Stomach (tissue), 9 donors: ENCODE data around the gene MRPS18A. TPM values are rescaled to one million over a fixed set of nuclear protein-coding genes. Genes with fewer than 3 reads are reported as not detected.

Experiments
- DNase-seq, 2 donors: peaks; one replicate each; pipeline versions ENCODE4 v3.0.0 to v3.0.0-alpha.2; 2013 to 2019
- H3K27ac ChIP-seq, 5 donors: fragments of 200-600 bp in 4 of 5; sonication (generic) in 4 of 5; one replicate each; pipeline ENCODE4 v1.5.1; 2013 to 2019; ENCODE audit warnings: mild to moderate bottlenecking in 1 of 5, moderate library complexity in 1 of 5
- H3K27me3 ChIP-seq, 3 donors: fragments of 200-600 bp; sonication (generic); one replicate each; pipeline ENCODE4 v1.5.1; 2017 to 2019; ENCODE audit warnings: mixed run types in 1 of 3
- H3K36me3 ChIP-seq, 4 donors: fragments of 200-600 bp; sonication (generic); 1 replicate in 3 of 4; 2 replicates in 1 of 4; pipeline ENCODE4 v1.5.1; 2016 to 2019
- H3K4me1 ChIP-seq, 4 donors: fragments of 200-600 bp; sonication (generic); one replicate each; pipeline ENCODE4 v1.5.1; 2016 to 2019
- H3K4me3 ChIP-seq, 4 donors: fragments of 200-600 bp; sonication (generic) in 3 of 4; one replicate each; pipeline ENCODE4 v1.5.1; 2016 to 2019; ENCODE audit warnings: mild to moderate bottlenecking in 1 of 4
- H3K9me3 ChIP-seq, 4 donors: fragments of 200-600 bp; sonication (generic); one replicate each; pipeline ENCODE4 v1.5.1; 2016 to 2019
- EP300 ChIP-seq: sonication (generic); formaldehyde crosslinking; IDR thresholded peaks from one replicate; pipeline ENCODE4 v1.6.1; 2017; ENCODE audit warnings: antibody characterized with exemption
- POLR2A ChIP-seq, 4 donors: fragments of 450-650 bp; IDR thresholded peaks; one replicate each; pipeline ENCODE4 v1.6.1; 2016; ENCODE audit warnings: antibody characterized with exemption in 4 of 4, control low read depth in 2 of 4, mild to moderate bottlenecking in 1 of 4, moderate library complexity in 1 of 4
- POLR2AphosphoS5 ChIP-seq, 3 donors: sonication (generic); formaldehyde crosslinking; IDR thresholded peaks; one replicate each; pipeline ENCODE4 v1.6.1; 2016; ENCODE audit warnings: antibody characterized with exemption in 3 of 3
- WGBS, 5 donors: extraction: QIAGEN DNeasy Blood & Tissue Kit in 3 of 5; methylation state at CpG; one replicate each; pipeline versions ENCODE4 v1.1.5 to v1.1.7; 2013 to 2018; 5-methylcytosine and 5-hydroxymethylcytosine counted together
- intact Hi-C: fragments of 100-400 bp; cut with DNase I; formaldehyde crosslinking; loops from one replicate; pipeline ENCODE4 v1.15.1; 2023; ENCODE audit warnings: low total_unique reads
- polyA plus RNA-seq, 3 donors: library from polyadenylated mRNA; stranded (reverse); fragments of 200-250 nt; gene quantifications; one replicate each; pipeline ENCODE4 v1.2.3, GENCODE V29; 2013
- total RNA-seq, 5 donors: library from RNA; depleted of rRNA; stranded (reverse); fragments of >200 nt; gene quantifications; one replicate each; pipeline versions ENCODE4 v1.1.0 to v1.2.3, GENCODE V29; 2014 to 2016
- TF ChIP-seq, protein P1 (sequence below), 7 experiments: fragments of 450-650 bp in 4 of 7; fragments of 200-600 bp in 3 of 7; sonication (generic) in 3 of 7; IDR thresholded peaks; one replicate each; pipeline ENCODE4 v1.5.1; 2016 to 2019; ENCODE audit warnings: antibody characterized with exemption in 7 of 7, control low read depth in 2 of 7, mild to moderate bottlenecking in 1 of 7
- donor health status: healthy with polysubstance abuse.
- donor health status: Bipolar disorder and iron deficiency.
- donor health status: healthy.

The MRPS18A gene
- total and polyA plus RNA-seq, 8 donors: 1.7 to 111 (median 36.9) TPM

DNA sequence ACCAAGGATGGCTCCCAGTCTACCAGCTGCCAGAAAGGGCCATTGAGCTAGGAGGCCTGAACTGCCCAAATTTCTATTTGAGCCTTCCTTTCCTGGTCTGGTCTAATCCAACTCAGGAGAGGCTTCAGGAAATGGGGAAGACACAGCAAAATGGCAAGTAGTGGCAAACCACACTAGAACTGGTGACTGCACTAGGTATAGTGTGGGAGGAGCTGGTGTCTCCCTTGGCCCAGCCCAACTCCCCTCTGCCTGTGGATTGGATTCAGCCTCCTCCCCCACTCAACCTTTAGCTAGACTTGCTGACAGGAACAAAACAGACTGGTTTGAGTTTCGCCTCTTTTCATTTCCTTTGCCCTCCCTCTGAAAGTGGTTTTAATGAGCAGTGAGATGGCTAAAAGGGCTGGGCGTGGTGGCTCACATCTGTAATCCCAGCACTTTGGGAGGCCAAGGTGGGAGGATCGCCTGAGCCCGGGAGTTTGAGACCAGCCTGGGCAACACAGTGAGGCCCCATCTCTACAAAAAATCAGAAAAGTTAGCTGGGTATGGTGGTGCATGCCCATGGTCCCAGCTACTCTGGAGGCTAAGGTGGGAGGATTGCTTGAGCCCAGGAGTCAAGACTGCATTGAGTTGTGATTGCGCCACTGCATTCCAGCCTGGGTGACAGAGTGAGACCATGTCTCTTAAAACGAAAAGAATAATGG is 17.5 kb downstream of the MRPS18A start:
- Histone ChIP-seq H3K9me3 (no peaks in the 10 kb centered on the region), H3K4me1 (peaks cover 42 to 69% (median 56%) of the 10 kb centered on the region in 4 donors), H3K4me3 (no peak overlapping the region), H3K36me3 (peaks cover 30 to 50% (median 49%) of the 10 kb centered on the region in 4 donors), H3K27me3 (no peaks in the 10 kb centered on the region), H3K27ac (peak overlapping the region; percentile 11 to 74 (median 53))
- intact Hi-C loops: loop anchor here (5.0 to 10.0 kb wide), 2 partner anchors 95 to 407 kb away; no protein-coding TSS in a partner anchor
- TF ChIP-seq POLR2A (IDR thresholded peaks at IDR 0.05) (no peak), EP300 (no peak), POLR2AphosphoS5 (IDR thresholded peaks at IDR 0.05) (no peak)
- TF ChIP-seq, protein P1, sequence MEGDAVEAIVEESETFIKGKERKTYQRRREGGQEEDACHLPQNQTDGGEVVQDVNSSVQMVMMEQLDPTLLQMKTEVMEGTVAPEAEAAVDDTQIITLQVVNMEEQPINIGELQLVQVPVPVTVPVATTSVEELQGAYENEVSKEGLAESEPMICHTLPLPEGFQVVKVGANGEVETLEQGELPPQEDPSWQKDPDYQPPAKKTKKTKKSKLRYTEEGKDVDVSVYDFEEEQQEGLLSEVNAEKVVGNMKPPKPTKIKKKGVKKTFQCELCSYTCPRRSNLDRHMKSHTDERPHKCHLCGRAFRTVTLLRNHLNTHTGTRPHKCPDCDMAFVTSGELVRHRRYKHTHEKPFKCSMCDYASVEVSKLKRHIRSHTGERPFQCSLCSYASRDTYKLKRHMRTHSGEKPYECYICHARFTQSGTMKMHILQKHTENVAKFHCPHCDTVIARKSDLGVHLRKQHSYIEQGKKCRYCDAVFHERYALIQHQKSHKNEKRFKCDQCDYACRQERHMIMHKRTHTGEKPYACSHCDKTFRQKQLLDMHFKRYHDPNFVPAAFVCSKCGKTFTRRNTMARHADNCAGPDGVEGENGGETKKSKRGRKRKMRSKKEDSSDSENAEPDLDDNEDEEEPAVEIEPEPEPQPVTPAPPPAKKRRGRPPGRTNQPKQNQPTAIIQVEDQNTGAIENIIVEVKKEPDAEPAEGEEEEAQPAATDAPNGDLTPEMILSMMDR (IDR thresholded peaks at IDR 0.05): no peak
- DNase-seq: peak in 1 of 2 donors; percentile 86
- WGBS, 5 donors: 75 to 85% (median 84%) methylated on average over 6 of the region's 6 CpGs

DNA sequence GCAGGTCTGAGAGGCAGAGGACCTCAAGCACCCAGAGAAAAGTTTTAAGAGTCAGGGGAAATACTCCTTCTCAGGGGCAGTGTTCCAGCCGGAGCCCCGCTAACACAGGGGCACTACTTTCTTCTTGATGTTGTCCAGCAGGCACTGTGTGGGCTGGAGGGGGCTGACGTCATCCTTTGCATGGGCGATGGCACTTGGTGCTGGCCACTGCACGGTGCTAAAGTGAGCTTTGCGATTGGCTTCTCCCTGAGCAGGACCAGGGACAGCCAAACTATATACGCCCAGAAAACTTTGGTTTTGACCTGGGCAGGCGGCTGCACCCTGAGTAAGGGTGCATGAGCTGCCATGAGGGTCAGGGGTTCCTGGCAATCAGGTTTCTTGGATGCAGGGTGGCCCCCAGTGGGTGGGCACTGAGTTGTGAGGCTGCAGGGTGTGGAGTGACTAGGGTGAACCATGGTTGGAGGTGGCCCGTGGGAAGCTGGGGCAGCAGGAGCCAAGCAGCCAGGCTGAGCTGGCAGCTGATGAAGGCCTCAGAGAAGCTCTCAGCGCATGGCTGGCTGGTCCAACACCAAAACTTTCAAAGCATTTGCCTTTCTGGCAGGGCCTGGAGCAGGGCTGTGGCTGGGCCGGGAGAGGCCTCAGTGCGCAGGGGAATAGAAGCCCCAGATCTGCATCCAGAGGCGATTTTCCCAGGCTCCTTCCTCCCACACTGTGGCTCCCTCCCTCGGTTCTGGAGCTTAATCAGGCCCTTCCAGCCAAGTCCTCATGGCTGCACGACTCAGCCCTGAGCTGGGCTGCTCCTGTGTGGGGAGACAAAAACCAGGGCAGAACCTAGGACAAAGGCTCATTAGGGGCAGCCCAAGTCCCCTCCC is 18.3 kb downstream of the MRPS18A start:
- Histone ChIP-seq H3K27ac (peak overlapping the region; percentile 11 to 74 (median 53)), H3K4me1 (peaks cover 42 to 69% (median 56%) of the 10 kb centered on the region in 4 donors), H3K4me3 (no peak overlapping the region), H3K27me3 (no peaks in the 10 kb centered on the region), H3K9me3 (no peaks in the 10 kb centered on the region), H3K36me3 (peaks cover 25 to 42% (median 41%) of the 10 kb centered on the region in 4 donors)
- intact Hi-C loops: loop anchor here (5.0 to 10.0 kb wide), 2 partner anchors 96 to 408 kb away; no protein-coding TSS in a partner anchor
- TF ChIP-seq POLR2A (IDR thresholded peaks at IDR 0.05): no peak
- TF ChIP-seq, protein P1 (IDR thresholded peaks at IDR 0.05): no peak
- no peak for TF ChIP-seq POLR2AphosphoS5 (IDR thresholded peaks at IDR 0.05)
- TF ChIP-seq EP300: no peak
- 33 to 64% (median 46%) methylated on average over 12 to 15 of the region's 15 CpGs for WGBS, 5 donors
- peak; percentile 47 to 78 for DNase-seq

DNA sequence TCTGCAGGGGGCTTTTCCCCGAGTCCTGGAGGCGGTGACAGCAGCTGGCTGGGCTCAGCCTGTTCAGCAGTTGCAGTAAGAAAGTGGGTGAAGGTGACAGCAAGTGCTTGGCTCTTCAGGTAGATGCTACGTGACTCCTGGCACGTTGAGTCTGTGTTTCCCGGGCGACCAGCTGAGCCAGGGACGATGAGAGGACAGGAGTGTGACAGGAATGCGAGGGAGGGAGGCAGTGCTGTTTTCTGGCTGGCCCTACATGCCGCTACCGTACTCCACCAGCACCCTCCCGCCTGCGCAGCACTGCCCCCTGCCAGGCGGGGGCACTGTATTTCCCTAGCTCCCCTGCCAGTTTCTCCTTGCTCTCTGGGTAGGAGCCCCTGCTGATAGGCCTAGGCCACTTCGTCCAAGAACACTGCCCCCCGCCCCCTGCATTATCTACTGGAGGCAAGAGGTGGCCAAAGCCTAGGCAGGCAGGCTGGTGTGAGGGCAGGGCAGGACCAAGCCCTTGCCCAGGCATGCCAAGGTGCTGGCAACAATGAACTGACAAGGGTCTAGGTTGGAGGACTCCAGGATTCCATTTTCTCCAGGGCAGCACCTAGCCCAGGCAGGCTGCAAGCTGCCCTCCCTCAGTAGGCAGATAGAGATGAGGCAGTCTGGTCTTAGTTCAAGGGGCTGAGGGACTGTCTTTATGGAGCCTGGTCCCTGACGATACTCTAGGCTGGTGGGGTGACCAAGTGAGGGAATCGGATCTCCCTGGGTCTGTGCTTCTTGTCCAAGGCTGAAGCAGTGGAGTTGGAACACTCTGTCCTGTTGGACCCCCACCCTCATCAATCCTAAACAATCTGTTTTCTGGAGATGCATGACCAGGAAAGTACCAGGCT is 19.2 kb downstream of the MRPS18A start:
- H3K4me3 ChIP-seq: no peak overlapping the region

More for the DNA sequence above, 19.2 kb downstream of the MRPS18A start:
- TF ChIP-seq POLR2A (IDR thresholded peaks at IDR 0.05) (no peak), POLR2AphosphoS5 (IDR thresholded peaks at IDR 0.05) (peak in 1 of 3 donors; percentile 57)
- TF ChIP-seq, protein P1 (IDR thresholded peaks at IDR 0.05): peak in 5 of 7 experiments; percentile 35 to 59 (median 49)
- peaks cover 16 to 33% (median 32%) of the 10 kb centered on the region in 4 donors for H3K36me3 ChIP-seq
- no peaks in the 10 kb centered on the region for H3K9me3 ChIP-seq
- H3K27ac ChIP-seq: peak overlapping the region; percentile 39 to 74 (median 53)
- peaks cover 42 to 64% (median 55%) of the 10 kb centered on the region in 4 donors for H3K4me1 ChIP-seq
- intact Hi-C loops: loop anchor here (5.0 to 10.0 kb wide), 2 partner anchors 96 to 409 kb away; no protein-coding TSS in a partner anchor
- no peaks in the 10 kb centered on the region for H3K27me3 ChIP-seq
- 12 to 28% (median 17%) methylated on average over 13 to 17 of the region's 17 CpGs for WGBS, 5 donors
- DNase-seq: peak; percentile 69 to 94
